DMS 273 (cell line): Measurements from ENCODE around the gene CDH12.
"Not testable (repeated sequence)": the region's sequence is repeated elsewhere in the genome, so short reads cannot be mapped to it uniquely, and the experiment has no call there.

Experiments
- DNase-seq: peaks from one replicate; lab custom pipeline; 2025; ENCODE audit not compliant: unreplicated experiment; lab: John Stamatoyannopoulos, UW

CDH12 gene

DNA sequence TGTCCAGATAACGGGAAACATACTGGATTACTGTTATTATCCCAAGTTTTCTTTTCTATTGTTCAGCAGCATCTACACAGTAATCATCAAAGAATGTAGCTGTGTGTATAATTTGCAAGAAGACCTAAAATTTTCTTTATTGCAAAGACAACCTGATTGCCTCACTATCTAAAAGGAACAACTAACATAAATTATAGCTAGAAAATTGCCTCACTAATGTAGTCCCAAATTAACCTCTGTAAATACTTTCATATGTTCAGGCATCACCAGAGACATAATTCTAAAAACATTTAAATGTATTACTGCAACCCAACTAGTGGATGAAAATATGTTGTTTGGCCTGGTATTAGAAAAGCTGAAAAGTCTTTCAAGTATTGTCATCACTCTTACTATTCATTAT lies 275.4 kb downstream of the CDH12 start:
- DNase-seq: no peak

DNA sequence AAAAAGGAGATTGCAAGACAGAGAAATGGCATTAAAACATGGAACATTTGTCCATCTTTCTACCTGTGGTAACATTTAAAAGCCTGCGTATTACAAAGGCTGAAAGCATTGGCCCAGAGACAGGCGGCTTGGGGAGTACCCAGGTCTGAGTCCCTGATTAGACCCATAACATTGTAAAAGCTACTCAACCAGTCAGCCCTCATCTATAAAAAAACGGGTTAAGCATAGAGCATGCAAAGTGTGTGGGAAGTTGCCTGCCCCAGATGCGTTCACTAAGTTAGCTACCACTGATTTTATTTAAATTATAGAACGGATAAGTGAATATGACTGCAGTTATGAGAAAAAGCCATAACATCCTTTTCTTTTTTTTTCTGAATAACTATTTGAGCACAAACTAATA lies 276.1 kb downstream of the CDH12 start:
- DNase-seq: no peak

DNA sequence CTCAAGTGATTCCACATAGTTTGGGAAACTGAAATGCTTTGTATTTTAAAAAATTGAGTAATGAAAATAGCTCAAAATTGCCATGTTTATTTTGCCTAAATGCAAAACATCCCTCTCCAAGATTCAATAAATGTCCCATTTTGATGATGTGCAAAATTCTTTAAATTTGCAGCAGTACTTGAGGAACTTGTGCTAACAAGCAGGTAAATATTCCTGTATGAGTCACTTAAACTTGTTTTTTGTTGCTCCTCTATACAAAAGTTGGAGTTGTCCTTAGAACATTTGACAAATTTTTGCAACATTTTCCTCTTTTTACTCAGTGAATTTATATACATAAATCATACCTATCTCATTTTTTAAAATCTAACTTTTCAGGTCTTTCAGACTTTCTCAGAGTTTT lies 280.2 kb downstream of the CDH12 start:
- no peak for DNase-seq

DNA sequence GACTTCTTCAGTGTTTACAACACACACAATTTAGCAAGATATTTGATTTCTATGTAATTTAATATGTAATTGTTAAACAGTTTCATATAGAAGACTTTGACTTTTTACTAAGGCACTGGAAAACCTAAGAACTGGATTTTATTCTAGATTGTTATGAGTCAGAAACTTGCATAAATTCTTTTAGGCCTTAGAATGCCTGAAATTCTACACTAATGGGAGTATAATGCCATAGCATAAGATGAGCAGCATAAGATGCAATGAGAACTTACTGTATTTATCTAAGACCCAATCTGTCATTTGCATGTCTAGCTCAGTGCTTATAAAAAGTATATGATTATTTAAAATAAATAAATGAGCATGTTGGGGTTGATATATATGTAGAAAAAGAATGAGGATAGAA lies 285.2 kb downstream of the CDH12 start:
- no peak for DNase-seq

DNA sequence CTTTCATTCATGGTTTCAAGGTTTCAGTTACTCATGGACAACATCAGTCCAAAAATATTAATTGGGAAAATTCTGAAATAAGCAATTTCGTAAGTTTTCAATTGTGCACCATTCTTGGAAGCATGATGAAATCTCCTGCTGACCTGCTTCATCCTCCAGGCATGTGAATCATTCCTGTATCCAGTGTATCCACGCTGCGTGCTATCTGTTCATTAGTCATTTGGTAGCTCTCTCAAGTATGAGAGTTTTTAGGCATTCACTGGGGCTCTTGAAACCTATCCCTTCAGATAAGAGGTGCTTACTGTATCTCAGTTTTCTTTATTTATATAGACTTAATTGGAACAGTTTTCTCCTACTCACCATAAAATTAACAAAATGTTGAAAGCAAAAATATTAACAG lies 293.0 kb downstream of the CDH12 start:
- DNase-seq: no peak

DNA sequence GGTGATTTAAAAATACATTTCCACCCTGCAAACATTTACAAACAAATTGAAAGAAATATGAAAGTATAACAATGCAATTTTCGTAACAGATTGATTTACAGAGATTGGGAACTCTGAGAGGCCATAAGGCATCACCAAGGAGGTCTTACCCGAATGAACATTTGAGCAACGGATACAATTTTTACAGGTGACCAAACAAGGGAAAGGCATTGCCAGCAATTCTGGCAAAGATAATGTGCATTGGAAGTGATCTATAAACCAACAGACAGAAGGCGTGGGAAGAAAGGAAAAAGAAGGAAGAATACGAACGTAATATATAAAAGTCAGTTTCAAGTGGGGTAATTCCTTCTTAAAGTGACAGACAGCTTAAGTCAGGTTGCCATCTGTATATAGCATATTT lies 295.9 kb downstream of the CDH12 start:
- no peak for DNase-seq

DNA sequence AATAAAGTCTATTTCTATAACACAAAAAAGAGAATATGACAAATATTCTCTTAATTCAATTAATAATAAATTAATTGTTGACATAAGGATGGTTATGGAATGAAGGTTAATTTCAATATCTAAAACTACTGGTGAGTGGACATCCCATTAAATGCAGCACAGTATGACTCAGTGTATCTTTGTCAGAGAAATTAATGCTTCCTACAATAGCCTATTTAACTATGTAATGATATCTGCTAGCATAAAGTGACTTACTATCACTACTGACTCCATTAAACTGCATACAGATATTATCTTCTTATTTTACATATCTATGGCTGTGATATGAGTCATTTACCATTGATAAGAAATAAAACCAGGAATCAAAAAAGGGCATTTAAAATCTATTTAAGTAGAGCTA lies 298.7 kb downstream of the CDH12 start:
- DNase-seq: no peak

DNA sequence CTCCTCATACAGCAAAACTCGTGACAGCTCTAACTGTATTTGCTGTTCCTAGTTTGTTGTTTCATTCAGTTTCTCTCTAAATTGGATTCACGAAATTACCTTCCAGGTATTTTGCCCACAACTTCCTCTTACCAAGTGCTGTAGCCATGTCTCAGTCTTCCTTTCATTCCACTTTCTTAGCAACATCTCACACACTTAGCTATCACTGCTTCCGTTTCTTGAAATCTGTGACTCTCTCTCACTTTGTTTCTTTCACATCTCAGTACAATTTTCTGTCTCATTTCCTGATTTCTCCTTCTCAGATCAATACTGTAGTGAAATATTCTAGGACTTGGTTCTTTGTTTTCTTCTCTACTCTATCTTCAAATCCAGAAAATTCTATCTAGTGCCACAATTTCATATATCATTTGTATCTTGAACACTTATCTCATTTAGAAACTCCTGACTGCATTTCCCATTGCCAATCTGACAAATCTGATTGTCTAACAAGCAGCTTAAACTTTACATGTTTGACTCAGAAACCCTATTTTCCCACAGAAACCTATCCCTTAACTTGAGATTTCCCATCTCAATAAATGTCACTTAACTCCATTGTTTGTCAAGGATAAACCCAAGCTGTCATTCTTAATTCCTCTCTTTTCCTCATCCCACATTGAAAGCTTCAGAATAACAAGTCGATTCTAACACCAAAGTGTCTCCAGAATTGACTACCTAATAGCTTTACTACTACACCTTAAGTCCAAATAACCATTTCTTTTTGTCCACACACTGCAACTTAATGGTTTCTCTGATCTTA lies 303.1 kb downstream of the CDH12 start:
- no peak for DNase-seq

DNA sequence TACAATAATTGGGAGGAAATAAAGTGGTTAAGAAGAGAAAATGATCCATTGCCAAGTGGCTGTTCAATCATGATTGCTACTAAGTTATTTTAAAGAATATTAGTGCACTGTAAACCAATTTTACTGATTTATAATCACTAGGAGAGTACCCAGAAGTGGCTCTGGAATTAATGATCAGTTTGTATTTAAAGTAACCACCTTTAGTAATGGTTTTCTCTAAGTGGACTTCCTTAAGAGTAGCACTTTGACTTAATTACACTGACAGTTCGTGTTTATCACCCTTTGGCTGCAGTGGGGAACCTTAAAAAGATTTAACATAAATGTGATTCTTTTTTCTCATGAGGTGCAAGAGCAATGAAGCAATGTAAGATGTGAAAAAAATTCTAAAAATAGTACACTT lies 310.8 kb downstream of the CDH12 start:
- no peak for DNase-seq

DNA sequence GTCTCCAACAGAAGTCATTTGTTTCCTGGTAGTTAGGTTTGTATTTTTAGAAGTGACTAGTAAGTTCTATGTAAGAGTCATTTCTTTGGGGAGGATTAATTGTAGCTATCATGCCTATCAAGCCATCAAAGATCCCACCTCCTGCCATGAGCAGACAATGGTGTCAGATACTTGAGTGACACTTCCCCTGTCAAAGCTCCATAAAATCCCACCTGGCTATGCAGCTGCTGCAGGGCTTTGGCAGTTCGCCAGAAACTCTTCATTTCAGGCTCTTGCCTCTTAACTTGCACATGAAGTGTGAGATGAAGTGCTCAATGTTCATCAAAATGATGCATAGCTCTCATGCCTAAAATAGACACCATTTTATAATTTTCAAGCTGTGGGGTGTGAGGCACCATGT lies 312.1 kb downstream of the CDH12 start:
- DNase-seq: peak; percentile 96

DNA sequence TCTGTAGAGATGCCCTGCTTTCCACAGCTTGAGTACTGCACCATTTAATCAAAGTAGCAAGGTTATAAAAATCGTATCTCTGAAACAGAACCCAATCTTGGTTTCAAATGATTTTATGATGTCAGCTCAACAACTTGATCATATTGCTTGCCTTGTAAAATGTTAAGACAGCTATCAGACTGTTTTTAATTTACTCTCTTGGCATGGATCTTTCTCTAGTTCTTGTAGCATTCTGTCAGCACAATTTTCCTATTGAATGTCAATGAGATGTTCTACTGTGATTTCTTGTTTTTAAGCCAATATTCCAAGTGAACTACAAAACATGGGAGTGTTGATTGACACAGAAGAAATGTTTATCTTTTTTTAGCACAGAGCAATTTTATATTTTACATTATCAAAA lies 313.4 kb downstream of the CDH12 start:
- no peak for DNase-seq

DNA sequence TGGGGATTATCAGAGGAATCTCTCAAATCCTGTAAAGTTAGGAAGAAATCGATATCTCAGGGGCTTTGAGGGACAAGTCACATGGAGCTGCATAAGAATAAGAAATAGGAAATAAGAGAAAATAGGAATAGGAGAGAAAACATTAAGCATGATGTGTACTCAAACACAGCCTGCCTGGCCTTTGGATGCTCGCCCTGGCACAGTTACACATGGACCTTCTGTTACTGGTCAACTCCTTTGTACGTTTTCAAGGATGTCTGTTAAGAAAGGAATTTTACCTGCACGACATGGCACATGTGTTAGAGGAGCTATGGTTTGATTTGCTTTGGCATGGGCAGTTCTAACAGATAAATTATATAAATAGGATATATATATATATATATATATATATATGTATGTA lies 321.2 kb downstream of the CDH12 start:
- peak; percentile 7 for DNase-seq

DNA sequence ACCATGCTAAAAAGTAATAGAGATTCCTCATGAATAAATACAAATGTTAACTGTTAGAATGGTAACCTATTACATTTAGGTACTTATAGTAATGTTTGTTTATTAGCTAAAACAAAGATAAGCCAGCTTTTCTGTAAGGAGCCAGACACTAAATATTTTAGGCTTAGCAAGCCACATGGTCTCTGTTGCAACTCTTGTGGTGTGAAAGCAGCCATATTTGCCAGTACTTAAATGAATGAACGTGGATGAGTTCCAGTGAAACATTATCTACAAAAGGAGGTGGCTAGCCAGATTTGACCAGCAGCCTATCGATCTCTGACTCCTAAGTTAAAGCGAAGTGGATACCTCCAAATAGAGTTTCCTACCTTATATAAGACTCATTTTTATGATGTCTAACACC lies 331.6 kb downstream of the CDH12 start:
- no peak for DNase-seq

DNA sequence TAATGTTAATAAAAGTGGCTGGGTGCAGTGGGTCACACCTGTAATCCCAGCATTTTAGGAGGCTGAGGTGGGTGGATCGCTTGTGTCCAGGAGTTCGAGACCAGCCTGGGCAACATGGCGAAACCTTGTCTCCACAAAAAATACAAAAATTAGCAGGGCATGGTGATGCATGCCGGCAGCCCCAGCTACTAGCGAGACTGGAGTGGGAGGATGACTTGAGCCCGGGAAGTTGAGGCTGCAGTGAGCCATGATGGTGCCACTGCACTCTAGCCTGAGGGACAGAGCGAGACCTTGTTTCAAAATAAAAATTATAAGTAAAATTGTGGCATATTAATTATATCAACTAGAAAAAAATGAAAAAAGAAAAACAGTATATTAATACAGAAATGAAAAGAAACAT lies 336.6 kb downstream of the CDH12 start:
- DNase-seq: not testable (repeated sequence)

DNA sequence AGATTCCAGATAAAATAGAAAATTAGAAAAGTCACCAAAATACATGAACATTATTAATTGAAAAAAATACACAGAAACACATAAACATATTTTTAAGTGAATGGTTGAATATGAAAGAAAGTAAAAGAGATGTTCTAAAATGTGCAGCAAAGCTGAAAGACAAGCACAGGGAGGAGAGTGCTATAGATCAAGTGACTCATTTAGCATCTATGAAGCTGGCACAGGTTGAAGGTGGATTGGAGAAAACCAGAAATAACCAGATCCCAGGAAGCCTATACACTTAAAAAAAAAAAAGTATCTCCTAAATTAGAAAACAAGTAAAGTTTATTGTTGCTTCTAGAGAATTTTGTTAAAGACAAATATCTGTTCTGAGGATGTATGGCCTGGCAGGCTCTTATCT lies 338.9 kb downstream of the CDH12 start:
- DNase-seq: no peak

DNA sequence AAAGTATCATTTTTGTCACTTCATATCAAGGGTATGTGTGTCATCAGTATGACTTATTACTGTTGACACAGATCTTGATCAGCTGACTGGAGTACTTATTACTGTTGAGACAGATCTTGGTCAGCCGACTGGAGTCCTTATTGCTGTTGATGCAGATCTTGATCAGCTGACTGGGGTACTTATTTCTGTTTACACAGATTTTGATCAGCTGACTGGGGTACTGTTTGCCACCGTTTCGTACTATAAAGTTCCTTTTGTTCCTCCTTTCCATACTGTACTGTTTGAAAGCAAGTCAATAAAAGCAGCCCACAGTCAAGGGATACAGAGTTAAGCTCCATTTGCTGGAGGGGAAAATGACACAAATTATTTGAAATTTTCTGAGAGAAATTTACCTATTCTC lies 347.3 kb downstream of the CDH12 start:
- no peak for DNase-seq

DNA sequence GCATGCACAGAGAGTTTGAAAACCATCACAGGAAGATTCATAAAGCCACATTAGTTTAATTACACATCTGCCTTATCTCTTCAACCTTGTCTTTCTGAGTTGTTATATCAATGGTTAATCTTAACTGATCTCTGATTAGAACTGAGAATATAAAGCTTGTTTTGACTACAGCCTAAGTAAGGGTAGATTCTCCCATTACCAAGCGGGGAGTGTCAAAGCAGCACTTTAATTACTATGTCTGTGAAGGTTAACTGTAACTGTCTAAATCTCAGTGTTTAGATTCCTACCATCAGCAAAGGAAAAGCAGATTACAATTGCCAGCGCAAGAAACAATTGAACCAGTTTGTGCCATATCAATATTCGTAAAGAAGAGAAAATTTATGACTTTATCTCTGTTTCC lies 348.7 kb downstream of the CDH12 start:
- no peak for DNase-seq

DNA sequence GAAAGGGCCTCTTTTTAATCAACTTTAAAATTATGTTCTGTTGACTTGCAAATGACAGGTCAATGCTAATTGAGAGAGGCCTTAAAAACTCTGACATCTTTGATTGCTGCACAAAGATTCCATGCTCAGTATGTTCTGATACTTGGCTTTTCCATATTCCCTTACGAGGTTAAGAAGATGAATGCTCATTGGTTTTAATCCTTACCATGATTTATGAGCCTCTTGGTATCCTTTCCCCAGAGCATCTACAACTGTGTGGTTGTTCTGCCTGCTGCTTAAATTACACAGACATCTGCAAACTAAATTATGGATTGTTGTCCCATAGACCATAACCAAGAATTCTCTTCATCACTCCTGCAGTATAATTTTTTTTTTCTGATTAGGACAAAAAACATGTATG lies 352.6 kb downstream of the CDH12 start:
- DNase-seq: no peak

DNA sequence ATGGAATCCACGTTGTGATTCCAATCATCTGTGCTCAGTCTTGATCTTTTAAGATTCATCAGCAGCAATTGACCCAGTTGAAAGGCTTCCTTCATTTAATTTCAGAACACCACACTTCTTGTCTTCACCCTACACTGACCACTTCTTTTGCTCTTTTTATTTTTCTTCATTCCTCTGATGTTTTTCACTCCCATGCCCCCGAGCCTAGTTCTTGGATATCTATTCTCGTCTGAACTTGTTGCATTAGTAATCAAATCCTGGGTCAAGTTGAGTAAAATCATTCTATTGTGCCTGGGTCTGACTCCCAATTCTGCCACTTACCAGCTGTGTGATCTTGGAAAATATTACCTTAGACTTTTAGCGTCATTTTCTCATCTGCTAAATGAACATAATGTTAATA lies 356.5 kb downstream of the CDH12 start:
- no peak for DNase-seq

DNA sequence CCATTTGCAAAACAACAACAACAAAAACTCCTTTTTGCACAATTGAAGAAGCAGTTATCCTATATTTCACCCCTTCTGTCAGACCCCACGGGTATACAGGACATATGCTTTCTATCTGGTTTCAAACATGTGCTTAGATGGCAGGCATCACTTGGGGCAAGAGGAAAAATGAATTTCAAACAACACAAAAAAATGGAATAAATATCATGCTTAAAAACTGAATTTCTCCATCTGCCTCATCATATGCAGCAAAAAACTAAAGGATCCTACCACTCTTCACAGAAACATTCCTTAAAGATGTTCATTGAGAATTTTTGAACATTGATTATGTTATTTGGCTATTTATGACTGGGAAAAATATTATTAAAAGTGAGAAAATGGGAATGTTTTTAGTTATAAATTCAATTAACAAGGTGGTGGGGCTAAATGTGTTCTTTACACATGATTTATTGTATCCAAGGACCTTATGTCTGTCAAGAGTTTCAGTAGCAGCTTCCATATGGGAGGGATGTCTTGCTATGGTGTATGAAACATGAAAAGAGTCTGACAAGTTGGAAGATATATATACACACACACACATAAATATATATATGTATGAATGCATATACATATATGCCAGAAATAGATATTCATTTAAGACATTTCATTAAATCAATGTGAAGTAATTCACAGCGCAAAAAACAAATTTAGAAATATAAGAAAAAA lies 358.0 kb downstream of the CDH12 start:
- DNase-seq: no peak

DNA sequence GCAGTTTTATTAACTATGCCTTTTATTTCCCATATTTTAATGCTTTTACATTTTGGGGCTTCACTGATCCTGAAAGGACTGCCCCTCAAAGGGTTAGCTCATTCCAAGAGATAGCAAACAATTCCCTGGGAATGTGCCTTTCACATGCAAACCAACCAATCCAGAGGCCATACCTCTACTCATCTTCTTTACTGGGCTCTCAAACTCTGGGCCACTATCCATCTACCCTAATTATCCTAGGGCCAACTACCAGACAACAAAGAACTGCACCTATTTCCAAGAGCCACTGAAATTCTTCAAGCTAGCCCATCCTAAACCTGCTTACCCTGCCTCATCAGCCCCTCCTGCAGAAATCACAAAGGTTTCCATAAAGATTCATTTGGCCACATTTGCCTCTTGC lies 364.7 kb downstream of the CDH12 start:
- DNase-seq: no peak

DNA sequence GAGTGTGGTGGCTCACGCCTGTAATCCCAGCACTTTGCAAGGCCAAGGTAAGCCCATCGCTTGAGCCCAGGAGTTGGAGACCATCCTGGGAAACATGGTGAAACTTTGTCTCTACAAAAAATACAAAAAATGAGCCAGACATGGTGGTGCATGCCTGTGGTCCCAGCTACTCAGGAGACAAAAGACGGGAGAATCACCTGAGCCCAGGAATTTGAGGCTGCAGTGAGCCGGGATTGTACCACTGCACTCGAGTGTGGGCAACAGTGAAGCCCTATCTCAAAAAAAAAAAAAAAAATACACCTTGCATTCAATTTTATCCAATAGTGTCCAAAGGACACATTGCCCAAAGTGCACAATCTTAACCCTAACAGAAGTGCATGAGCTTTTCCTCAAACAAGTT lies 372.8 kb downstream of the CDH12 start:
- no peak for DNase-seq

DNA sequence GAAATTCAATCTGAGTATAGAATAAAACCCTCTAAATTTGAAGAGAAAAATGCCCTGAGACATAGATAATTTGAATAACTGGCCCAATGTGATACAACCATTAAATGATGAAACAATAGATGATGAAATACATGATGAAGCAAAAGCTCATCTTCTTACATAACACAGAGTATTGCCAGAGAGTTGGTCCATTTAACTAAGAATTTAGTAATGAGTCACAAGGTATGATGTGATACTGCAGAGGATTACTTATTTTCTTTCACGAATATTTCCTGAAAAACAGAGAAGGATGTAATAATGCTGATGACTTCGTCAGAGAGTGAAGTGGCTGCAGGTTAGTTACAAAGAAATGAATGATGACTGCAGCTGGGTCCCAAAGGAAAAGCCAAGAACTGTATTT lies 379.3 kb downstream of the CDH12 start:
- no peak for DNase-seq
